Ishikawa (cell line): Measurements from ENCODE around the gene PPP1R1C.

Experiments used
- CEBPB ChIP-seq: IDR thresholded peaks from 2 replicates; pipeline ENCODE4 v1.6.1; 2012
- EGR1 ChIP-seq: IDR thresholded peaks from 2 replicates; pipeline ENCODE4 v1.6.1; 2012
- EP300 ChIP-seq: IDR thresholded peaks from 2 replicates; pipeline ENCODE4 v1.6.1; 2012; ENCODE audit warnings: borderline replicate concordance
- FOXM1 ChIP-seq: IDR thresholded peaks from 2 replicates; pipeline ENCODE4 v1.6.1; 2012; ENCODE audit warnings: low read depth, borderline replicate concordance
- NFIC ChIP-seq: IDR thresholded peaks from 2 replicates; pipeline ENCODE4 v1.6.1; 2012
- RAD21 ChIP-seq: IDR thresholded peaks from 2 replicates; pipeline ENCODE4 v1.6.1; 2012; ENCODE audit warnings: low read depth
- TAF1 ChIP-seq: IDR thresholded peaks from 2 replicates; pipeline ENCODE4 v1.6.1; 2012; ENCODE audit warnings: low read depth, mild to moderate bottlenecking
- TEAD4 ChIP-seq: IDR thresholded peaks from 2 replicates; pipeline ENCODE4 v1.6.1; 2012
- YY1 ChIP-seq: IDR thresholded peaks from 2 replicates; pipeline ENCODE4 v1.6.1; 2012; ENCODE audit warnings: low read depth
- ZBTB7A ChIP-seq: IDR thresholded peaks from 2 replicates; pipeline ENCODE4 v1.6.1; 2012; ENCODE audit warnings: low read depth
- TF ChIP-seq, protein P1 (sequence below): IDR thresholded peaks from 2 replicates; pipeline ENCODE4 v1.6.1; 2012; ENCODE audit warnings: low read depth, mild to moderate bottlenecking
- TF ChIP-seq, protein P2 (sequence below): IDR thresholded peaks from 2 replicates; pipeline ENCODE4 v1.6.1; 2012
- TF ChIP-seq, protein P3 (sequence below): IDR thresholded peaks from 2 replicates; pipeline ENCODE4 v1.6.1; 2012

DNA sequence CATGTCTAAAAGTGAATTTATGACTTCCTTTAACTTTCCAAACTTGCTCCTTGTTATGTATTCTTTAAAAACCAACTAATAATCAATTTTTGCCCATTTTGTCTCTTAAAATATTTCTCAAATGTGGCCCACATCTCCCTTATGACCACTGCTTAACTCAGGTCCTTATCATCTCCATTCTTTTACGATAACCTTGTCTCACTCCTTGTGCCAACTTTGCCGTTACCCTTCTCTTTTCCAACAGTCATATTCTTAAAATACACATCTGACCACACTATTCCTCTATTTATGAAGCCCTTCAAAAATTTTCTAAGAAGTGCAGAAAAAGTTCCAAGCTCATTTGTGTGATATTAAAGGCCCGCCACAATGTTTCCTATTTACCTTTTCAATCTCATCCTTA lies 47.8 kb downstream of the PPP1R1C start:
- TF ChIP-seq, protein P1, sequence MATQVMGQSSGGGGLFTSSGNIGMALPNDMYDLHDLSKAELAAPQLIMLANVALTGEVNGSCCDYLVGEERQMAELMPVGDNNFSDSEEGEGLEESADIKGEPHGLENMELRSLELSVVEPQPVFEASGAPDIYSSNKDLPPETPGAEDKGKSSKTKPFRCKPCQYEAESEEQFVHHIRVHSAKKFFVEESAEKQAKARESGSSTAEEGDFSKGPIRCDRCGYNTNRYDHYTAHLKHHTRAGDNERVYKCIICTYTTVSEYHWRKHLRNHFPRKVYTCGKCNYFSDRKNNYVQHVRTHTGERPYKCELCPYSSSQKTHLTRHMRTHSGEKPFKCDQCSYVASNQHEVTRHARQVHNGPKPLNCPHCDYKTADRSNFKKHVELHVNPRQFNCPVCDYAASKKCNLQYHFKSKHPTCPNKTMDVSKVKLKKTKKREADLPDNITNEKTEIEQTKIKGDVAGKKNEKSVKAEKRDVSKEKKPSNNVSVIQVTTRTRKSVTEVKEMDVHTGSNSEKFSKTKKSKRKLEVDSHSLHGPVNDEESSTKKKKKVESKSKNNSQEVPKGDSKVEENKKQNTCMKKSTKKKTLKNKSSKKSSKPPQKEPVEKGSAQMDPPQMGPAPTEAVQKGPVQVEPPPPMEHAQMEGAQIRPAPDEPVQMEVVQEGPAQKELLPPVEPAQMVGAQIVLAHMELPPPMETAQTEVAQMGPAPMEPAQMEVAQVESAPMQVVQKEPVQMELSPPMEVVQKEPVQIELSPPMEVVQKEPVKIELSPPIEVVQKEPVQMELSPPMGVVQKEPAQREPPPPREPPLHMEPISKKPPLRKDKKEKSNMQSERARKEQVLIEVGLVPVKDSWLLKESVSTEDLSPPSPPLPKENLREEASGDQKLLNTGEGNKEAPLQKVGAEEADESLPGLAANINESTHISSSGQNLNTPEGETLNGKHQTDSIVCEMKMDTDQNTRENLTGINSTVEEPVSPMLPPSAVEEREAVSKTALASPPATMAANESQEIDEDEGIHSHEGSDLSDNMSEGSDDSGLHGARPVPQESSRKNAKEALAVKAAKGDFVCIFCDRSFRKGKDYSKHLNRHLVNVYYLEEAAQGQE, result no peak
- TF ChIP-seq EP300 (no peak), RAD21 (no peak), EGR1 (no peak), NFIC (no peak), TAF1 (no peak), TEAD4 (no peak), YY1 (no peak), FOXM1 (no peak), CEBPB (no peak), ZBTB7A (no peak)
- TF ChIP-seq, protein P2, sequence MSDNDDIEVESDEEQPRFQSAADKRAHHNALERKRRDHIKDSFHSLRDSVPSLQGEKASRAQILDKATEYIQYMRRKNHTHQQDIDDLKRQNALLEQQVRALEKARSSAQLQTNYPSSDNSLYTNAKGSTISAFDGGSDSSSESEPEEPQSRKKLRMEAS, result no peak
- TF ChIP-seq, protein P3, sequence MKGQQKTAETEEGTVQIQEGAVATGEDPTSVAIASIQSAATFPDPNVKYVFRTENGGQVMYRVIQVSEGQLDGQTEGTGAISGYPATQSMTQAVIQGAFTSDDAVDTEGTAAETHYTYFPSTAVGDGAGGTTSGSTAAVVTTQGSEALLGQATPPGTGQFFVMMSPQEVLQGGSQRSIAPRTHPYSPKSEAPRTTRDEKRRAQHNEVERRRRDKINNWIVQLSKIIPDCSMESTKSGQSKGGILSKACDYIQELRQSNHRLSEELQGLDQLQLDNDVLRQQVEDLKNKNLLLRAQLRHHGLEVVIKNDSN, result no peak
